DOHH2 (cell line): ENCODE data around the gene NEU4.

Experiments used
- H3F3A ChIP-seq: fragments of 200-600 bp; sonication (generic), shearing (Covaris generic); 2 replicates; pipeline ENCODE4 v1.6.0; 2016; ENCODE audit warnings: antibody characterized with exemption, mild to moderate bottlenecking; ENCODE audit not compliant: control insufficient read depth, insufficient read depth
- H3K27ac ChIP-seq: fragments of 200-600 bp; sonication (generic); 2 replicates; pipeline ENCODE4 v1.5.1; 2014; ENCODE audit warnings: low read depth, mild to moderate bottlenecking, low read length, moderate library complexity
- H3K27me3 ChIP-seq: fragments of 200-600 bp; sonication (generic); 2 replicates; pipeline ENCODE4 v1.6.1; 2014; ENCODE audit warnings: mild to moderate bottlenecking, low read length, mixed read lengths; ENCODE audit not compliant: control insufficient read depth
- H3K36me3 ChIP-seq: fragments of 200-600 bp; sonication (generic); 2 replicates; pipeline ENCODE4 v1.6.1; 2014; ENCODE audit warnings: mild to moderate bottlenecking, low read length, moderate library complexity, mixed read lengths; ENCODE audit not compliant: control insufficient read depth
- H3K4me1 ChIP-seq: fragments of 200-600 bp; sonication (generic); 2 replicates; pipeline ENCODE4 v1.6.1; 2014; ENCODE audit warnings: mild to moderate bottlenecking, low read length, mixed read lengths; ENCODE audit not compliant: control insufficient read depth
- H3K4me2 ChIP-seq: fragments of 200-600 bp; sonication (generic); 2 replicates; pipeline ENCODE4 v1.6.0; 2014; ENCODE audit warnings: mild to moderate bottlenecking, low read length, moderate library complexity
- H3K4me3 ChIP-seq: fragments of 200-600 bp; sonication (generic); 2 replicates; pipeline ENCODE4 v1.5.1; 2014; ENCODE audit warnings: mild to moderate bottlenecking, low read length, mixed read lengths
- H3K79me2 ChIP-seq: fragments of 200-600 bp; sonication (generic); 2 replicates; pipeline ENCODE4 v1.6.1; 2014; ENCODE audit warnings: mild to moderate bottlenecking, low read length, mixed read lengths; ENCODE audit not compliant: control insufficient read depth
- H3K9me2 ChIP-seq: fragments of 200-600 bp; sonication (generic); replicated peaks from 2 replicates; pipeline ENCODE4 v1.6.1; 2014; ENCODE audit warnings: mild to moderate bottlenecking, low read length, mixed read lengths; ENCODE audit not compliant: control insufficient read depth
- H3K9me3 ChIP-seq: fragments of 200-600 bp; sonication (generic); 2 replicates; pipeline ENCODE4 v1.6.1; 2014; ENCODE audit warnings: antibody characterized with exemption, low read length, mixed read lengths; ENCODE audit not compliant: control insufficient read depth, insufficient read depth
- H4K20me1 ChIP-seq: fragments of 200-600 bp; sonication (generic); 2 replicates; pipeline ENCODE4 v1.6.0; 2014; ENCODE audit warnings: low read depth, mild to moderate bottlenecking, antibody characterized with exemption, low read length, moderate library complexity; ENCODE audit not compliant: control insufficient read depth, insufficient read depth
- CTCF ChIP-seq: fragments of 200-600 bp; sonication (generic); IDR thresholded peaks from one replicate; pipeline ENCODE4 v1.5.1; 2014; ENCODE audit warnings: antibody characterized with exemption, mild to moderate bottlenecking, low read depth, low read length; ENCODE audit not compliant: poor library complexity, severe bottlenecking
- EZH2phosphoT487 ChIP-seq: fragments of 200-600 bp; sonication (generic); IDR thresholded peaks from 2 replicates; pipeline ENCODE4 v1.6.1; 2017; ENCODE audit warnings: borderline replicate concordance, mild to moderate bottlenecking, antibody characterized with exemption, low read length, moderate library complexity, mixed read lengths

NEU4 gene

DNA sequence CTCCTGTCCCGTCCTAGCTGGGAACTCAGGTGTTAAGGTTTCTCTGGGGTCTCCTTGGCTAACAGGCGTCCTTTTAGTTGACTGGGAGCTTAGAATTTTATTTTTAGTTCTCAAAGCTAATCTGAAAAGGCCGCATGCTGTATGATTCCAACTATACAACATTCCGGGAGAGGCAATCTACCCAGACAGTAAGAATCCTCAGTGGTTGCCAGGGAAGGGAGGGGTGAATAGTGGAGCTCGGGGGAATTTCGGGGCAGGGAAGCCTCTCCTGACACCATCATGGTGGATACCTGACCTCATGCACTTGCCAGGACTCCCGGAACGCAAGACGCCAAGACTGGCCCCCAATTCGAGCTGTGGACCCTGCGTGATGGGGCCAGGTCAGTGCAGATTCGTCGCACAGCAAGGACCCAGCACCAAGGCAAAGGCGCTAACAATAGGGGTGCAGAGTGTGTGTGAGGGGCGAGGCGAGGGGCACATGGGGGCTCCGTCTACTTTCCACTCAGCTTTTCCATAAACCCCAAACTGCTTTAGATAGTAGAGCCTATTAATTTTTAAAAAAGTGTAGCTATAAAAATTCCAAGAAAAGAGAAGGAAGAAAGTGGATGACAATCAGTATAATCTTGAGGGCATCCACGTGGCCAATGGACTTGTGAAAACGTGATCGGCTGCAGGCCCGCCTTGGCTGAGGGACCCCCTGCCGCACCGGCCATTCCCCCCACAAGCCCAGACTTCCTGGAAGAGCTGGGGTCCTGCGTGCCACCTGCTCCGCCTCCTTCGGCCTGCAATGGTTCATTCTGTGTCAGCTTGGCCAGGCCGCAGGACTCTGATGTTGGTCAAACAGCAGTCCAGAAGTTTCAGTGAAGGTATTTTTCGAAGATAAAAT lies 32.4 kb downstream of the NEU4 start:
- no peaks in the 10 kb centered on the region for H3K79me2 ChIP-seq
- no peaks in the 10 kb centered on the region for H3K36me3 ChIP-seq
- TF ChIP-seq EZH2phosphoT487 (no peak), CTCF (no peak)
- no peak overlapping the region for H3K4me3 ChIP-seq
- H3F3A ChIP-seq: no peaks in the 10 kb centered on the region
- no peaks in the 10 kb centered on the region for H3K9me2 ChIP-seq
- no peaks in the 10 kb centered on the region for H4K20me1 ChIP-seq
- H3K9me3 ChIP-seq: no peaks in the 10 kb centered on the region
- no peaks in the 10 kb centered on the region for H3K4me1 ChIP-seq
- peaks cover 21% of the 10 kb centered on the region for H3K27me3 ChIP-seq
- H3K27ac ChIP-seq: no peak overlapping the region
- no peak overlapping the region for H3K4me2 ChIP-seq

- Histone ChIP-seq H3K36me3 (no peaks in the 10 kb centered on the region), H3K4me2 (no peak overlapping the region), H3K4me1 (no peaks in the 10 kb centered on the region), H3K79me2 (no peaks in the 10 kb centered on the region), H3F3A (no peaks in the 10 kb centered on the region), H3K9me2 (no peaks in the 10 kb centered on the region), H3K9me3 (no peaks in the 10 kb centered on the region), H4K20me1 (no peaks in the 10 kb centered on the region), H3K27me3 (peaks cover 21% of the 10 kb centered on the region), H3K27ac (no peak overlapping the region), H3K4me3 (no peak overlapping the region)
- no peak for TF ChIP-seq EZH2phosphoT487
- TF ChIP-seq CTCF: no peak
Measured at GRCh38 chr2:241842067-241842415, 33.0 kb downstream of the NEU4 start.

- TF ChIP-seq CTCF (no peak), EZH2phosphoT487 (no peak)
- H4K20me1 ChIP-seq: no peaks in the 10 kb centered on the region
- no peaks in the 10 kb centered on the region for H3K9me2 ChIP-seq
- H3K27ac ChIP-seq: no peak overlapping the region
- H3K9me3 ChIP-seq: no peaks in the 10 kb centered on the region
- no peaks in the 10 kb centered on the region for H3F3A ChIP-seq
- no peaks in the 10 kb centered on the region for H3K36me3 ChIP-seq
- H3K27me3 ChIP-seq: peaks cover 17% of the 10 kb centered on the region
- H3K4me3 ChIP-seq: no peak overlapping the region
- no peaks in the 10 kb centered on the region for H3K4me1 ChIP-seq
- H3K4me2 ChIP-seq: no peak overlapping the region
- H3K79me2 ChIP-seq: no peaks in the 10 kb centered on the region
Measured at GRCh38 chr2:241842620-241843211, 33.7 kb downstream of the NEU4 start.
